NOMO-1 treated with dmso at 0.1 percent for 144 hours (cell line): ENCODE results near the gene RHBDF2.

Source experiments
- DNase-seq: peaks from one replicate; lab custom pipeline; 2025; ENCODE audit not compliant: unreplicated experiment; lab: John Stamatoyannopoulos, UW

Gene RHBDF2

GRCh38 chr17:76441686-76442340, 59.4 kb downstream of the RHBDF2 start:
- DNase-seq = no peak

GRCh38 chr17:76440751-76441362, 60.4 kb downstream of the RHBDF2 start:
- no peak for DNase-seq

GRCh38 chr17:76439314-76439928, 61.8 kb downstream of the RHBDF2 start:
- no peak for DNase-seq

GRCh38 chr17:76438906-76439305, 62.3 kb downstream of the RHBDF2 start:
- DNase-seq = no peak

GRCh38 chr17:76437467-76438402, 63.5 kb downstream of the RHBDF2 start:
- DNase-seq = no peak

- no peak for DNase-seq
Observed at GRCh38 chr17:76435751-76436150, 65.5 kb downstream of the RHBDF2 start.

- DNase-seq = no peak
Observed at GRCh38 chr17:76434870-76435269, 66.4 kb downstream of the RHBDF2 start.

- no peak for DNase-seq
Observed at GRCh38 chr17:76433693-76434092, 67.5 kb downstream of the RHBDF2 start.

GRCh38 chr17:76432712-76433336, 68.4 kb downstream of the RHBDF2 start:
- no peak for DNase-seq

- DNase-seq = no peak
Observed at GRCh38 chr17:76432004-76432403, 69.2 kb downstream of the RHBDF2 start.

- no peak for DNase-seq
Observed at GRCh38 chr17:76431509-76431908, 69.7 kb downstream of the RHBDF2 start.

GRCh38 chr17:76428511-76428910, 72.7 kb downstream of the RHBDF2 start:
- no peak for DNase-seq

GRCh38 chr17:76427501-76428231, 73.6 kb downstream of the RHBDF2 start:
- DNase-seq = no peak

- DNase-seq = no peak
Observed at GRCh38 chr17:76426853-76427252, 74.4 kb downstream of the RHBDF2 start.

- DNase-seq = no peak
Observed at GRCh38 chr17:76422860-76423259, 78.4 kb downstream of the RHBDF2 start.

GRCh38 chr17:76422406-76422805, 78.8 kb downstream of the RHBDF2 start:
- DNase-seq = no peak

- DNase-seq = no peak
Observed at GRCh38 chr17:76421044-76421407, 80.2 kb downstream of the RHBDF2 start.
